CD8-positive, alpha-beta memory T cell (primary cell): ENCODE data around the gene CEP350. TPM values are rescaled to one million over a fixed set of nuclear protein-coding genes. Genes with fewer than 3 reads are reported as not detected.
A peak's percentile ranks its signal among the peaks of the same experiment; 100 is the strongest.

Experiments
- CTCF ChIA-PET: fragments of 350-600 bp; sonication (Branson Sonifier 250); formaldehyde crosslinking; loops from one replicate; lab custom pipeline; 2021; ENCODE audit warnings: antibody characterized with exemption; lab: Charles Lee
- POLR2A ChIA-PET: fragments of 350-600 bp; sonication (Branson Sonifier 250); formaldehyde crosslinking; loops from one replicate; lab custom pipeline; 2021; ENCODE audit warnings: antibody characterized with exemption; lab: Charles Lee
- DNase-seq, 5 donors: peaks; one replicate each; pipeline versions ENCODE4 v3.0.0 to v3.0.0-alpha.2; 2020 to 2022; ENCODE audit warnings: mixed read lengths in 1 of 5
- H3K27ac ChIP-seq: one replicate; pipeline ENCODE4 v1.7.0; 2013; ENCODE audit warnings: low read depth, mild to moderate bottlenecking, low read length, moderate library complexity
- H3K27me3 ChIP-seq: 2 replicates; pipeline ENCODE4 v1.7.0; 2013; ENCODE audit warnings: low read length, mild to moderate bottlenecking; ENCODE audit not compliant: insufficient read depth, poor library complexity, severe bottlenecking
- H3K36me3 ChIP-seq: 2 replicates; pipeline ENCODE4 v1.7.0; 2013; ENCODE audit warnings: mild to moderate bottlenecking, low read length, moderate library complexity; ENCODE audit not compliant: insufficient read depth
- H3K4me1 ChIP-seq: 2 replicates; pipeline ENCODE4 v1.7.0; 2013; ENCODE audit warnings: mild to moderate bottlenecking, low read length, moderate library complexity; ENCODE audit not compliant: insufficient read depth
- H3K4me3 ChIP-seq: 2 replicates; pipeline ENCODE4 v1.7.0; 2013; ENCODE audit warnings: mild to moderate bottlenecking, low read length
- H3K9me3 ChIP-seq: 2 replicates; pipeline ENCODE4 v1.7.0; 2013; ENCODE audit warnings: mild to moderate bottlenecking, low read length
- H3K27ac Mint-ChIP-seq, 8 donors: one replicate each; pipeline ENCODE4 v1.8.0; 2020 to 2021; ENCODE audit warnings: mixed read lengths in 8 of 8, mild to moderate bottlenecking in 6 of 8, inconsistent platforms in 3 of 8, moderate library complexity in 3 of 8
- H3K27me3 Mint-ChIP-seq, 2 donors: one replicate each; pipeline ENCODE4 v1.8.0; 2020 to 2021; ENCODE audit warnings: mixed read lengths in 2 of 2, mild to moderate bottlenecking in 1 of 2, moderate library complexity in 1 of 2
- H3K36me3 Mint-ChIP-seq, 3 donors: one replicate each; pipeline ENCODE4 v1.8.0; 2020 to 2021; ENCODE audit warnings: mixed read lengths in 3 of 3, inconsistent platforms in 1 of 3, mild to moderate bottlenecking in 1 of 3
- H3K4me1 Mint-ChIP-seq, 3 donors: one replicate each; pipeline ENCODE4 v1.8.0; 2020 to 2021; ENCODE audit warnings: mixed read lengths in 3 of 3, inconsistent platforms in 1 of 3, mild to moderate bottlenecking in 1 of 3
- H3K4me3 Mint-ChIP-seq, 7 donors: one replicate each; pipeline ENCODE4 v1.8.0; 2020 to 2021; ENCODE audit warnings: mixed read lengths in 7 of 7, mild to moderate bottlenecking in 6 of 7, moderate library complexity in 4 of 7, inconsistent platforms in 2 of 7
- H3K9me3 Mint-ChIP-seq, 5 donors: one replicate each; pipeline ENCODE4 v1.8.0; 2020 to 2022; ENCODE audit warnings: mixed read lengths in 5 of 5, mild to moderate bottlenecking in 3 of 5, moderate library complexity in 2 of 5, inconsistent platforms in 1 of 5
- polyA plus RNA-seq: library from polyadenylated mRNA; unstranded; fragments of 300-500 nt; fragmentation: Illumina TruSeq; gene quantifications from one replicate; pipeline ENCODE4 v1.2.3, GENCODE V29; 2021
- total RNA-seq, 2 experiments: library from RNA; stranded (reverse); gene quantifications; one replicate each; pipeline ENCODE4 v1.2.3, GENCODE V29; 2021

The CEP350 gene
- total and polyA plus RNA-seq, 3 experiments from 2014 or later, result 41.4 to 60.1 (median 43.3) TPM

GRCh38 chr1:180157108-180157507 lies 202.5 kb downstream of the CEP350 start:
- no peaks in the 10 kb centered on the region for H3K9me3 ChIP-seq
- peaks cover 18% of the 10 kb centered on the region for H3K4me1 ChIP-seq
- peaks cover 28 to 42% (median 38%) of the 10 kb centered on the region in 3 donors for H3K4me1 Mint-ChIP-seq
- no peaks in the 10 kb centered on the region for H3K27me3 ChIP-seq
- no peak overlapping the region for H3K27ac ChIP-seq
- peak overlapping the region in 2 of 7 donors; percentile 57 to 83 for H3K4me3 Mint-ChIP-seq
- H3K36me3 ChIP-seq, result no peaks in the 10 kb centered on the region
- CTCF ChIA-PET, result no interaction called here
- no peak overlapping the region for H3K4me3 ChIP-seq
- no peaks in the 10 kb centered on the region for H3K9me3 Mint-ChIP-seq
- peaks cover 0 to 4% (median 3%) of the 10 kb centered on the region in 3 donors for H3K36me3 Mint-ChIP-seq
- no peaks in the 10 kb centered on the region for H3K27me3 Mint-ChIP-seq
- POLR2A ChIA-PET, result no interaction called here
- DNase-seq, result no peak
- H3K27ac Mint-ChIP-seq, result peak overlapping the region in 4 of 8 donors; percentile 9 to 74 (median 62)

GRCh38 chr1:180157576-180158057 lies 203.0 kb downstream of the CEP350 start:
- peaks cover 18% of the 10 kb centered on the region for H3K4me1 ChIP-seq
- no peaks in the 10 kb centered on the region for H3K9me3 ChIP-seq
- ChIA-PET CTCF (no interaction called here), POLR2A (no interaction called here)
- H3K27me3 ChIP-seq, result no peaks in the 10 kb centered on the region
- Mint-ChIP-seq H3K36me3 (peaks cover 0 to 4% (median 3%) of the 10 kb centered on the region in 3 donors), H3K4me1 (peaks cover 28 to 42% (median 38%) of the 10 kb centered on the region in 3 donors), H3K27ac (peak overlapping the region in 1 of 8 donors; percentile 74), H3K27me3 (no peaks in the 10 kb centered on the region), H3K4me3 (peak overlapping the region in 2 of 7 donors; percentile 57 to 83), H3K9me3 (no peaks in the 10 kb centered on the region)
- no peaks in the 10 kb centered on the region for H3K36me3 ChIP-seq
- H3K4me3 ChIP-seq, result no peak overlapping the region
- DNase-seq, result no peak
- H3K27ac ChIP-seq, result no peak overlapping the region

DNA sequence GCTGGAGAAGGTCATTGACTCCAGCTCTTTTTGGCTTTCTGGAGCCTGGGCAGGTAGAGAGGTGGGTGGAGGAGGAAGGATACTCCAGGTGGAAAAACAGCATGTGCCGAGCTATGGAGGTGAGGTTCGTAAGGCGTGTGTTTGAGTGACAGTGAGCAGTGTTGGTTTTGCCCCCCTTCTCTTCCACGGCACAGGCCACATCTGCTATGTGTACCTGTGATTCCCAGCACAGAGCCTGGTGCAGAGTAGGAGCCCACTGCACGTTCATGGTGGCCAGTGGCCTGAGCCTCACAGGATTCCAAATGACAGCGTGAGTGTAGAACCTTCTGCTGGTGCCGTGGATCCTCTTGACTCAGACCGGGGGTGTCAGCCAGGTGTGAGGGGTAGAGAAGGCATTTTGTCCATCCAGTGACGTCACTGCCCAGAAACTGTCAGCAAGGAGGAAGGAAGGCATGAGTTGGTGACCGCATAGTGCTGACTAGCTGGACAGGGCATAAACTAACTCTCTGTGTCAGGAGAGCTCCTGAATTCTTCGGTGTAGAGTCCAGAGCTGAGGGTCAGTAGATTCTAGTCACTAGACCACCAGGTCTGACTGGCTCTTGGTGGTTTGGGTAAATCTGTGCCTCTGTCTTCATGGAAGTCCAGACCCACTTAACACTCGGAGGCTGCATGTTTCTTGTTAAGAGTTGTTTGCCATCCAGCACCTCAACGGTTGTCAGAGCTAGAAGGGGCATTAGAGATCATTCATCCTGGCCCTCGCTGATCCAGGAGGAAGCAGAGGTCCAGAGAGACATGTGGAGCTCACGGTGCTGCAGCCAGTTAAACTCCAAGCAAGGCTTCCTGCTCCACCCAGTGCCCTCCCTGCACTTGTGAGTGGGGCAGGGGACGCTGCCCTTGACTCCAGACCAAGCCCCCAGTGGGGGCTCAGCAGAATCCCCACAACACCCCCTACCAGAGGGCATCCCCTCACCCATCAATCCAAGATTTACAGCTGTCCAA lies 203.8 kb downstream of the CEP350 start:
- Histone ChIP-seq H3K4me3 (no peak overlapping the region), H3K4me1 (peaks cover 18% of the 10 kb centered on the region), H3K9me3 (no peaks in the 10 kb centered on the region), H3K27me3 (no peaks in the 10 kb centered on the region), H3K36me3 (no peaks in the 10 kb centered on the region), H3K27ac (no peak overlapping the region)
- H3K27me3 Mint-ChIP-seq, result no peaks in the 10 kb centered on the region
- ChIA-PET POLR2A (no interaction called here), CTCF (no interaction called here)
- H3K4me1 Mint-ChIP-seq, result peaks cover 28 to 45% (median 37%) of the 10 kb centered on the region in 3 donors
- no peaks in the 10 kb centered on the region for H3K9me3 Mint-ChIP-seq
- peaks cover 0 to 4% (median 3%) of the 10 kb centered on the region in 3 donors for H3K36me3 Mint-ChIP-seq
- no peak for DNase-seq
- H3K4me3 Mint-ChIP-seq, result peak overlapping the region in 1 of 7 donors; percentile 51
- H3K27ac Mint-ChIP-seq, result peak overlapping the region in 2 of 8 donors; percentile 43 to 62

- Mint-ChIP-seq H3K4me3 (no peak overlapping the region), H3K27me3 (no peaks in the 10 kb centered on the region), H3K27ac (no peak overlapping the region), H3K4me1 (peaks cover 23 to 36% (median 25%) of the 10 kb centered on the region in 3 donors), H3K36me3 (peaks cover 0 to 4% (median 4%) of the 10 kb centered on the region in 3 donors), H3K9me3 (no peaks in the 10 kb centered on the region)
- ChIA-PET CTCF (no interaction called here), POLR2A (no interaction called here)
- no peak overlapping the region for H3K4me3 ChIP-seq
- no peak for DNase-seq
- H3K27me3 ChIP-seq, result no peaks in the 10 kb centered on the region
- no peaks in the 10 kb centered on the region for H3K36me3 ChIP-seq
- peaks cover 11% of the 10 kb centered on the region for H3K4me1 ChIP-seq
- H3K27ac ChIP-seq, result no peak overlapping the region
- no peaks in the 10 kb centered on the region for H3K9me3 ChIP-seq
These were observed 205.7 kb downstream of the CEP350 start for GRCh38 chr1:180160357-180160756.

DNA sequence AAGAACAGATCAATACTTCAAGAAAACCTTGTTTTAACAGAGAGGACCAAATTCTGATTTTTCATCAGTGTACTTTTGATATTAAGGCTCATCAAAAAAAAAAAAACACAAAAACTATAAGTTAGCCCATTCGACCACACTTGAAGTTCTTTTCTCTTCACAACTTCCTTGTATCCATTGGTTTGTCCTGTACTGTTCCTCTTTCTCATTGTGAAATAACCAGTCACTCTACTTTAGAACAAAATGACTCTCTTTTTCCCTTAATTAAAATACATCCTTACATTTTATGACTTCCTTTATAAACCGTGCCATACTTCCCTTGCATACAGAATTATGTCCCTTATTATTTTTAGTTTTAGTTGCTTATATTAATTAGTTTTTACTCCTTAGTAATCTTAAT lies 208.4 kb downstream of the CEP350 start:
- Histone ChIP-seq H3K9me3 (no peaks in the 10 kb centered on the region), H3K4me1 (no peaks in the 10 kb centered on the region), H3K36me3 (no peaks in the 10 kb centered on the region), H3K27me3 (no peaks in the 10 kb centered on the region), H3K27ac (no peak overlapping the region), H3K4me3 (no peak overlapping the region)
- ChIA-PET CTCF (no interaction called here), POLR2A (no interaction called here)
- DNase-seq, result no peak
- Mint-ChIP-seq H3K27ac (peak overlapping the region in 1 of 8 donors; percentile 30), H3K36me3 (peaks cover 0 to 9% (median 6%) of the 10 kb centered on the region in 3 donors), H3K27me3 (no peaks in the 10 kb centered on the region), H3K4me3 (no peak overlapping the region), H3K4me1 (peaks cover 4 to 11% (median 6%) of the 10 kb centered on the region in 3 donors), H3K9me3 (no peaks in the 10 kb centered on the region)

Other genes starting within 250 kb of the CEP350 start
- gene FAM163A, start 211.5 kb upstream of the CEP350 start, total RNA-seq, result not detected
- not detected for gene FAM163A, start 211.5 kb upstream of the CEP350 start, polyA plus RNA-seq
- 10 to 100 TPM; 71.4 to 71.6 TPM for gene TOR1AIP2, start 77.0 kb upstream of the CEP350 start, total RNA-seq
- 10.1 TPM for gene TOR1AIP2, start 77.0 kb upstream of the CEP350 start, polyA plus RNA-seq
- gene TOR1AIP1, start 72.5 kb upstream of the CEP350 start, total RNA-seq, result 10 to 100 TPM; 51.0 to 52.6 TPM
- gene TOR1AIP1, start 72.5 kb upstream of the CEP350 start, polyA plus RNA-seq, result 79.9 TPM
- gene QSOX1, start 200.1 kb downstream of the CEP350 start, total RNA-seq, result 10 to 100 TPM; 32.9 to 33.3 TPM
- gene QSOX1, start 200.1 kb downstream of the CEP350 start, polyA plus RNA-seq, result 14.2 TPM